Measurements from ENCODE around the gene PKLR.
A peak's percentile ranks its signal among the peaks of the same experiment; 100 is the strongest.
"Not testable (repeated sequence)": the region's sequence is repeated elsewhere in the genome, so short reads cannot be mapped to it uniquely, and the experiment has no call there.

The PKLR gene

GRCh38 chr1:155301342-155301841 lies at the start of gene PKLR:
Gene PKLR, minus strand, starts transcription at chr1:155301438. Its CDS starts 43 bp downstream, at chr1:155301395.
- no peak for DNase-seq

DNA sequence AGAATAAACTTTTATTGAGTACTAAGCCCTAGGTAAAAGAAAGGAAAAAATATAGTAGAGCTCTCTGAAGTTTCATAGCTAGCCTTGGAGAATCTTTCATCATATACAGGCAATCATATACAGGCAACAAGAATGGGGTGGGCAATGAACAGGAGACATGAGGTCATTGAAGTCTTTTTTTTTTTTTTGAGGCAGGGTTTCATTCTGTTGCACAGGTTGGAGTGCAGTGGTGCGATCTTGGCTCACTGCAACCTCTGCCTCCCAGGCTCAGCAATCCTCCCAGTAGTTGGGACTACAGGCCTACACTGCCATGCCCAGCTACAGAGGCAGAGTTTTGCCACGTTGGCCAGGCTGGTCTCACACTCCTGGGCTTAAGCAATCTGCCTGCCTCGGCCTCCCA lies 41.6 kb upstream of the PKLR start:
- DNase-seq = no peak

- no peak for DNase-seq
Observed at GRCh38 chr1:155339515-155340097, 38.4 kb upstream of the PKLR start.

GRCh38 chr1:155334962-155335361 lies 33.7 kb upstream of the PKLR start:
- no peak for DNase-seq

DNA sequence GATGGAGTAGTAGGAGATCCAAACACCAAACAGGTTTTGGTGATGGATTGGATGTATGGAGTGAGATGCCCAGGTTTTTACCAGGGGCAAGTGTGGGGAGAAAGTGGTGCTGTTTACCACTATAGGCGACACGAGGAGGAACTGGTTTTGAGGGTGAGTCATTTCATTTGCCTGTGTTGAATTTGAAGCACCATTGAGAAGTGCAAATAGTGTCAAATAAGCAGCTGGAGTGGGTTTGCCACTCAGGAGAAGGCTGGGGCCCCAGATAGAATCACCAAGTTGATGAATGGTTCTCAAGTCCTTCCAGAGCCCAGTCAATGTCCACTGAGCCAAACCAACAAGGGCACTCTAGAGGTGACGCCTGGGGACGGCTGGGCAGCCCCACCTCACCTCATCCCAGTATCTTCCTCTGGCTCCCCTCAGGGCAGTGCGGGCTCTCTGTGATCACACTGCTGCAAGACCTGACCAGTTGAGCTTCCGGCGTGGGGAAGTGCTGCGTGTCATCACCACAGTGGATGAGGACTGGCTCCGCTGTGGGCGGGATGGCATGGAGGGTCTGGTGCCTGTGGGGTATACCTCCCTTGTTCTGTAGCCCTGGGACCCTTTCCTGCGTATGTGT lies 28.9 kb upstream of the PKLR start:
- no peak for DNase-seq

DNA sequence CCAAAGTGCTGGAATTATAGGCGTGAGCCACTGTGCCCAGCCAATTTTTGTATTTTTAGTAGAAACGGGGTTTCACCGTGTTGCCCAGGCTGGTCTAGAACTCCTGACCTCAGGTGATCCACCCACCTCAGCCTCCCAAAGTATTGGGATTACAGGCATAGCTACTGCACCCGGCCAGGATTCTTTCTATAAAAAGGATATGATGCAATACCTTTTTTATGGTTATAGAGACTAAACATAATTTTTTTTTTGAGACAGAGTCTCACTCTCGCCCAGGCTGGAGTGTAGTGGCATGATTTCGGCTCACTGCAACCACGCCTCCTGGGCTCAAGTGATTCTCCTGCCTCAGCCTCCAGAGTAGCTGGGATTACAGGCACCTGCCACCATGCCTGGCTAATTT lies 27.6 kb upstream of the PKLR start:
- DNase-seq = not testable (repeated sequence)

GRCh38 chr1:155327981-155328380 lies 26.7 kb upstream of the PKLR start:
- no peak for DNase-seq

- DNase-seq = no peak
Observed at GRCh38 chr1:155326631-155327037, 25.4 kb upstream of the PKLR start.

DNA sequence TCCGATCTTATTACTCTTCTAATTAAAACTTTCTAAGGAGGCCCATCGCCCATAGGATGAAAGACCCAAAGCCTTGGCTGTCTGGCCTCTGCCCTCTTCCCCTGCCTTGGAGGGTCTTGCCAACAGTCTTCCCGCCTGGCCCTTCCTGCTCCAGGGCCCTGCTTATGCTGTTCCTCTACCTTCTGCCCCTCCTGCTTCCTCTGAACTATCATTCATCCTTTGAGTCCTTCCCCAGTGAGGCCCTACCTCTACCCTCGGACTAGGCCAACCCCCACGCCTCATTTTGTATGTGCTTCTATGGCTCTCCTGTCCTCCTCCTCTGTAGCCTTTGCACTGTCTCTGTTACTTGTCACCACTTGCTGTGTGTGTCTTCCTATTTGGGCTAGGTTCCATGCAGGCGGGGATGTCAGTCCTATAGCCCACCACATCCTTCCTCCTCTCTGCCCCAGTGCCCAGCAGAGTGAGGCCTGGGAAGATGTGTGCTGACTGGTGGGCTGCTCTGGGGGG lies 24.8 kb upstream of the PKLR start:
- DNase-seq = no peak

GRCh38 chr1:155325603-155325893 lies 24.3 kb upstream of the PKLR start:
- DNase-seq = no peak

DNA sequence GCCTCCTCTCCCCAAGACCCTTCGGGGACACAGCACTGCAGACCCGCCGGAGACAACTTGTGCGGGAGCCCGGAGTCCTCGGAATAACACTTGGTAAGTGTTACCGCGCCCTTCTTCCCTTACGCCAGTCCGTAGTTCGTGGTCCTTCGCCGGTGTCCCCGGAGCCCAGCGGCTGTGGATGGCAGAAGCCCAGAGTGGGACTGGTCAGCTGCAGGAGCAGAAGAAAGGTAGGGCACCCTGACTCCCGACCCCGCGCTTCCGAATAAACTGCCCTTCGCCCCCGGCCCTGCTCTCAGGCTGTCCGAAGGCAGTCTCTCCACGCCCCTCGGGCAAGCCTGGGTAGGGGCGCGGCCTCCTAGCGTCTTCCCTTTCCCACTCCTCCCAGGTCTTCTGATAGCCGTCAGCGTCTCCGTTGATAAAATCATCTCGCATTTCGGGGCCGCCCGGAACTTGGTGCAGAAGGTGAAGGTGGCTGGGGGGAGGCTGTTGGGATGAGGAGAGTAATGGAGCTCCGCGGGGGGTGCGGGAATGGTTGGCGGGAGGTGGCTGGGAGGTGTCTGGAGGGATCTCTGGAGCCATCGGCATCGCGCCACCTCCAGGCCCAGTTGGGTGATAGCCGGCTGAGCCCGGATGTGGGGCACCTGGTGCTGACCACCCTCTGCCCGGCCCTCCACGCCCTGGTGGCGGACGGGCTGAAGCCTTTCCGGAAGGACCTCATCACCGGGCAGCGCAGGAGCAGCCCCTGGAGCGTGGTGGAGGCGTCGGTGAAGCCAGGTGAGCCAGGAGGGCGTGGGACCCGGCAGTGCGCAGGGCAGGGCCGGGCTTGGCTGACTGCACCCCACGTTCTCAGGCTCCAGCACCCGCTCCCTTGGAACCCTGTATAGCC lies 23.7 kb upstream of the PKLR start:
- DNase-seq = peak; percentile 70

DNA sequence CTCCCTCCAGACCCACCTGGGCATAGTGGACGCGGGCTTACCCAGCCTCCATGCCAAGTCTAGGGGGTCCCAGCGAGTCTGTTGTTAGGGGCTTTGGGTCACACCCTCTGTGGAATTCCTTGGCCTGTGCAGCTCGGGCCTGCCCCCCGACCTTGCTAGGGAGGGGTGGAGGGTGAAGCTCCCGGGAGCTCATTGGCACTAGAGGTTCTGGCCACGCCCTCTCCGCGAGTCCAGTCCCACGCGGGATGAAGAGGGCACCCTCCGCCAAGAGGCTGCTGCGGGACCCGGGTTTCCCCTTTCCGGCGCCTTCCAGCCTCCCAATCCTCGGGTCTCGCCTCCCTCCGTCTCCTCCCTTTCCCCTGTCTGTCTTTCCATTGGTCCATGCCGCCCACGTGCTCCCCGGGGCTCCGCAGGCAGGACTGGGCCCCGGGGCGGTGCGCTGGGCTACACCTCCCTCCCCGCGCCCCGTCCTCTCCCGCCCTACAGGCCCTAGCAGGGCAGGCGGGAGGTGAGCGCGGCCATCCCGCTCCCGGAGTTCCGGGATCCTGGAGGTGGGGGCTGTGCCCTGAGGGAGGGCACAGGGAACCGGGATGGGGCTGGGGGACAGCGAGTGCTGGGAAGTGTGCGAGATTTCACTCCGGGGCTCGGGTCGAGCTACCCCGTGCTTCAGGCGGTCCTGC lies 22.9 kb upstream of the PKLR start:
- DNase-seq = peak; percentile 74

DNA sequence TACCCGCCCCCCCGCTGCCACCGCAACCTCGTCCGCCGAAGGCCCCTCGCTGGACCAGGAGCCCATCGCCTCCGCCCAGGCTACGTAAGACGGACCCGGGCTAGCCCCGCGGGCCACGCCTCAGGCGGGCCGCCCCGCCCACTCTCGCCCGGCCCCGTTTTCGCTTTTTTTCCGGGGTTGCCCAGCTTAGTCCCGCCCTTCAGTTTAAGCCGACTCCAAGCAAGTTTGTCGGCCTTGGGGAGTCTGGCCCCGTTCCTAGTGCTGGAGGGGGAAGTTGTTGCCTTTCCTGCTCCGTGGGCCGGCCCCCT lies 22.4 kb upstream of the PKLR start:
- DNase-seq = peak; percentile 29

DNA sequence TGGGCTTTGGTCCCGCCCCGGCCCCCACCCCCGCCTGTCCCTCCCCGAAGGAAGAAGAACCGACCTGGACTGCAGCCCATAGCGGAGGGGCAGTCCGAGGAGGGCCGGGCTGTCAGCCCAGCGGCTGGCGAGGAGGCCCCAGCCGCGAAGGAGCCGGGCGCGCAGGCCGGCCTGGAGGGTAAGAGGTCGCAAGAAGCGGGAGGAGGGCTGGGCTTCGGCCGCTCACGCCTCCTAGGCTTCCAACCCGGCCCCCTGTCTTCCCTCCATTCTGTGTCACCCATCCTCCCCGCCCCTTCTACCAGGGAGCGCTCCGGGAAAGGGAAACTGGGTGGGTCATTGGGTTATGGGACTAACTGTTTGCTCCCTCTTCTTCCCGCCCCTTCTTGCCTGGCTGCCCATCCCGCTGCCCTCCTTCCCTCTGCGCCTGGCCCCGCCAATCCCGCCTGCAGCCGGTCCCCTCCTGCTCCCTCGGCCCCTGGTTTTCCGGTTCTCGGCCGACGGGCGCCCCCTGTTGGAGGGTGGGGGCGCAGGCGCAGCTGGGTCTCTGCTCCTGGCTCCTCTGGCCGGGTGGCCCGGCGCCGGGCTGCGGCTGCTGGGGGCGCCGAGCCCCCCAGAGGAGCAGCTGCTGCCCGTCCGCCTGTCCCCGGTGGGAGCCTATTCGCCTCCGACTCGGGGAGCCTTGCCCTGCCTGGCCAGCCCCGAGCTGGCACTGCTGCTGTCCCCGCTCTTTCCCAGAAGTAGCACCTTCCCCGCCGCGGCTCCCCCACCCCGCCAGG lies 21.9 kb upstream of the PKLR start:
- DNase-seq = peak; percentile 68

DNA sequence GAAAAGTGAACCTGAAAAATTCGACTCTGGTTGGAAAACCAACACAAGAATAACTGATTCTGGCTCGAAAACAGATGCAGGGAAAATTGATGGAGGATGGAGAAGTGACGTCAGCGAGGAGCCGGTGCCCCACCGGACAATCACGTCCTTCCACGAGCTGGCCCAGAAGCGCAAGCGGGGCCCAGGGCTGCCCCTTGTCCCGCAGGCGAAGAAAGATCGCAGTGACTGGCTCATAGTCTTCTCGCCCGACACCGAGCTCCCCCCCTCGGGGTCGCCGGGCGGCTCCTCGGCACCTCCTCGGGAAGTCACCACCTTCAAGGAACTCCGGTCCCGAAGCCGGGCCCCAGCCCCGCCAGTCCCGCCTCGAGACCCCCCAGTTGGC lies 21.3 kb upstream of the PKLR start:
- DNase-seq = no peak

- no peak for DNase-seq
Observed at GRCh38 chr1:155321639-155322503, 20.6 kb upstream of the PKLR start.

GRCh38 chr1:155320661-155321617 lies 19.7 kb upstream of the PKLR start, which contains the start of gene RUSC1:
Gene RUSC1, plus strand, starts transcription at chr1:155320894. Its CDS starts 880 bp downstream, at chr1:155321774.
- DNase-seq = no peak

DNA sequence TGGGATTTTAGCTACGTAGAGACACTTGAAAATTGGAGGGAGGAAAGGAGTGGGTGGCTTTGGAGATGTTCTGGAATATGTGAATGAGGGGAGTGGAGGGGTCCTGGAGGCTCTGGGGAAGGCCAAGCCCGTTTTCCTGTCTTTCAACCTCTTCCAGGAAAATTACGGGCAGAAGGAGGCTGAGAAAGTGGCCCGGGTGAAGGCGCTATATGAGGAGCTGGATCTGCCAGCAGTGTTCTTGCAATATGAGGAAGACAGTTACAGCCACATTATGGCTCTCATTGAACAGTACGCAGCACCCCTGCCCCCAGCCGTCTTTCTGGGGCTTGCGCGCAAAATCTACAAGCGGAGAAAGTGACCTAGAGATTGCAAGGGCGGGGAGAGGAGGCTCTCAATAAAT lies 19.0 kb upstream of the PKLR start:
- no peak for DNase-seq

GRCh38 chr1:155319536-155319935 lies 18.3 kb upstream of the PKLR start:
- no peak for DNase-seq

GRCh38 chr1:155318082-155318481 lies 16.8 kb upstream of the PKLR start:
- no peak for DNase-seq

Measured in COR-L47 (cell line).